Measurements from ENCODE around the gene LMAN2L.

GRCh38 chr2:96787411-96787810, 47.5 kb upstream of the LMAN2L start:
- TF ChIP-seq CTCF (IDR thresholded peaks at IDR 0.05) (no peak), POLR2A (IDR thresholded peaks at IDR 0.05) (no peak)
